AG09309 (cell line): ENCODE measurements around the gene KRI1.
"Not testable (repeated sequence)": the region's sequence is repeated elsewhere in the genome, so short reads cannot be mapped to it uniquely, and the experiment has no call there.

ENCODE experiments used
- DNase-seq: peaks from one replicate; pipeline ENCODE4 v3.0.0-alpha.2; 2010; ENCODE audit warnings: low read depth
- H3K4me3 ChIP-seq: 2 replicates; pipeline ENCODE4 v1.5.1; 2011; ENCODE audit warnings: mild to moderate bottlenecking, low read depth, low read length, moderate library complexity; ENCODE audit not compliant: control insufficient read depth
- TF ChIP-seq, protein P1 (sequence below): IDR thresholded peaks from 2 replicates; pipeline ENCODE4 v1.5.1; 2011; ENCODE audit warnings: mild to moderate bottlenecking, low read depth, low read length, inconsistent platforms; ENCODE audit not compliant: insufficient read depth, control insufficient read depth; ENCODE audit errors: missing control alignments

The KRI1 gene

DNA sequence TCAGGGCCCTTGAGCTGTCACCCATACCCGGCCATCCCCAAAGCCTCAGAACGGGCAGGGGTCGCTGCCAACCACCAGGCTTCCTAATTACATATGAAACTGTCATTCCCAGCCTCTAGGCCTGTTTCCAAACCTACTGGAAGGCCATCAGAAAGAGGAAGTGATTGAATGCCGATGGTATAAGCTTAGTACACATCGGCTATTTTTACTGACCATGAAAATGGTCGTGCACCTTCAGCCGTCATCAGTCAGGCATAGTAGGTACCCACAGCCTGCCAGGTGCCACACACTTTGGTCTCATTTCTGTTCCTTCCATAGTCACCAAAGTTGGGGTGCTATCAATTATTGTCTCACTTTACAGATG is 10.2 kb downstream of the KRI1 start:
- TF ChIP-seq, protein P1, sequence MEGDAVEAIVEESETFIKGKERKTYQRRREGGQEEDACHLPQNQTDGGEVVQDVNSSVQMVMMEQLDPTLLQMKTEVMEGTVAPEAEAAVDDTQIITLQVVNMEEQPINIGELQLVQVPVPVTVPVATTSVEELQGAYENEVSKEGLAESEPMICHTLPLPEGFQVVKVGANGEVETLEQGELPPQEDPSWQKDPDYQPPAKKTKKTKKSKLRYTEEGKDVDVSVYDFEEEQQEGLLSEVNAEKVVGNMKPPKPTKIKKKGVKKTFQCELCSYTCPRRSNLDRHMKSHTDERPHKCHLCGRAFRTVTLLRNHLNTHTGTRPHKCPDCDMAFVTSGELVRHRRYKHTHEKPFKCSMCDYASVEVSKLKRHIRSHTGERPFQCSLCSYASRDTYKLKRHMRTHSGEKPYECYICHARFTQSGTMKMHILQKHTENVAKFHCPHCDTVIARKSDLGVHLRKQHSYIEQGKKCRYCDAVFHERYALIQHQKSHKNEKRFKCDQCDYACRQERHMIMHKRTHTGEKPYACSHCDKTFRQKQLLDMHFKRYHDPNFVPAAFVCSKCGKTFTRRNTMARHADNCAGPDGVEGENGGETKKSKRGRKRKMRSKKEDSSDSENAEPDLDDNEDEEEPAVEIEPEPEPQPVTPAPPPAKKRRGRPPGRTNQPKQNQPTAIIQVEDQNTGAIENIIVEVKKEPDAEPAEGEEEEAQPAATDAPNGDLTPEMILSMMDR = no peak
- no peak overlapping the region for H3K4me3 ChIP-seq
- DNase-seq = no peak

DNA sequence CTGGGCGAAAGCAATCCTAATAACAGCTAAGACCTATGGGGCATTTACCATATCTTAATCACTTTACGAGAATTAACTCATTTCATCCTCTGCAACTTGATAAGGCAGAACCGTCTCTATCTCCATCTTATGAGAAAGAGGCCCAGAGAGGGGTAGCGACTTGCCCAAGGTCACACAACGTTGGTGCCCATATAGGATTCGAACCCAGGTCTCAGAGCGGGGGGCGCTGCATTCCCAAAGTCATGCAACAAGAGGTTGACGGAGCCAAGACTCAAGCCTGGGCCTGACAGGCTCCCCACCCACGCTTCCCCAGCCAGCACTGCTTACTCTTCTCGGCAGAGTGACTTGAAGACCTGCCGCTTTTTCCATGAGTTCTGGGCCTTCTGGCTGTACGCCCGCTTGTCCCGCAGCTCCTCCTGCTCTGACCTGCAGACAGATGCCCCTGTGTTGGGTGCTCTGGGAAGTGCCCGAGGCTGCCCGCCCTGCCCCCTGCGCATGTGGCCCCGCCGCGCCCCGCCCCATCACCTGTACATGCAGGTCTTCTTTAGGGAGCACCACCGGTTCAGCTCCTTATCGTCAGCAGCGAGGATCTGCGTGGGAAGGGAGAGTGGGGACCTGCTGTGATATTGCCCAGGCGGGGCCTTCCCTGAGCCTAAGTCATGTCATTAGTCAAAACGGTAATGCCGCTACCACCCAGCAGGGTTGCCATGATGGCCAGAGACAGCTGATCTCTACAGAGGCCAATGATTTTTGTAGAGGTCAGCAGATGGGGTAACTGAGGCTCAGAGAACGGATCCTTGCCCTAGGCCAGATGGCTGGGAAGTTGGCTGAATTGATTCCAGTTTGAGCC is 10.8 kb downstream of the KRI1 start:
- no peak overlapping the region for H3K4me3 ChIP-seq
- TF ChIP-seq, protein P1 = no peak
- no peak for DNase-seq

DNA sequence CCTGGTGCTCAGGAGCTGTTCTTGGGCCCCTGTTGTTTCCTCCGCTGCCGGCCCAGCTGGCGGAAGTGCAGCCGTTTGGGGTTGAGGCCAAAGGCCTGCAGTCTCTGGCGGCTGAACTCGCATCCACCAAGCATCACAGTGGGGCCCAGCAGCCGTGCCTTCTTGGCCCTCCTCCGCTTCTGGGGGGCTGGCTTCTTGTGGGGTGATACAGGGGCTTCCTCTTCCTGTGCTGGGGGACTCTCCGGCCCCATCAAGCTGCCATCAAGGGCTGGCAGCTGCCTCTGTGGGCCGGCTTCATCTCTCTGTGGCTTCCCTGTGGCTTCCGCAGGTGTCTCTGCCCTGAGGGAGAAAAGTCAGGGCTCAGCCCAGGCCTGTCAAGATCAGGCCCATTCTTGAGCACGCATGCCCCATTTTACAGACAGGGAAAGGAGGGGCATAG is 11.8 kb downstream of the KRI1 start:
- TF ChIP-seq, protein P1 = no peak
- H3K4me3 ChIP-seq = no peak overlapping the region
- DNase-seq = no peak

DNA sequence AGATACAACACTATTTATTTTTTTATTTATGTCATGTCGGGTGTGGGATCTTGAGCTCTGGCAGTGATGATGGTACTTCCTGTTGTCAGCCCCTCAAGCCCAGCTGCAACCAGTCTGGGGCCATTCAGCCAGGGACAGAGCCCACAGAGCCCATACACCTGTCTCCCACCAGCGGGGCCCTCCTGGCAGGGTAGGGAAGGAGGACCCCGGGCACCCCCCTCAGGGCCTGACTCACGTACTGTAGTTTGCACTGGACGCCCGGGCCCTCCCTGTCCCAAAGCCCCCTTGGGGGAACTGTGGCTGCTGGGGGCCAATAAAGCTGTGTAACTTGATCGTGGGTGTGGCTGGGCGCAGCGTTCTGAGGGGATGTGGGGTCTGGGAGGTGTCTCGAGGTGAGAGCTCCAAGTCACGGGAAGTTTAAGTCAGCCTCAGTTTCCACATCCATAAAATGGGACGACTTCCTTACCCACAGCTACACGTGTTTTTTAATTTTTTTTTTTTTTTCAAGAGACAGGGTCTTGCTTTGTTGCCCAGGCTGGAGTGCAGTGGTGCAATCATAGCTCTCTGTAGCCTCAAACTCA is 12.6 kb downstream of the KRI1 start:
- TF ChIP-seq, protein P1 = no peak
- no peak overlapping the region for H3K4me3 ChIP-seq
- DNase-seq = no peak

DNA sequence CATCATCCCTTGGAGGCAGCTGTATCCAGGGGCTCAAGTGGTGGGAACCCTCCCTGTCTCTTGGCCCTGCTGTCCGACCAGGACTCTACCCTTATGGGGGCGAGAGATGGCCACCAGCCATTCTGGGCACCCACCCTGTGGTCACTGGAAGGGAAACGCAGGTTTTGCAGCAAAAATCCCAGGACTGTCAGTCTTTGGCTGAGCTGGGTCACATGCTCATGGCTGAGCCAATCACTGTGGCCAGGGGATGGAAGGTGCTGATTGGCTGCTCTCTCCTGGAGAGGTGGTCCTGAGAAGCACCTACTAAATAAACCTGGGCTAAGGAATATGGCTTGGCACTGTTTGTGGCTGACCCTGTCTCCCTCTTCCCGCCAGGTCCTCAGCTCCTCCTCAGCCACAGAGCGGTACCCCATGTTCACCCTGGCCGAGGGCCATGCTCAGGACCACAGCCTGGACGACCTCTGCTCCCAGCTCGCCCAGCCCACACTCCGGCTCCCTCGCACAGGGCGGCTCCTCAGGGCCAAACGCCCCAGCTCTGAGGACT is 13.2 kb downstream of the KRI1 start:
- H3K4me3 ChIP-seq = no peak overlapping the region
- TF ChIP-seq, protein P1 = no peak
- DNase-seq = no peak

DNA sequence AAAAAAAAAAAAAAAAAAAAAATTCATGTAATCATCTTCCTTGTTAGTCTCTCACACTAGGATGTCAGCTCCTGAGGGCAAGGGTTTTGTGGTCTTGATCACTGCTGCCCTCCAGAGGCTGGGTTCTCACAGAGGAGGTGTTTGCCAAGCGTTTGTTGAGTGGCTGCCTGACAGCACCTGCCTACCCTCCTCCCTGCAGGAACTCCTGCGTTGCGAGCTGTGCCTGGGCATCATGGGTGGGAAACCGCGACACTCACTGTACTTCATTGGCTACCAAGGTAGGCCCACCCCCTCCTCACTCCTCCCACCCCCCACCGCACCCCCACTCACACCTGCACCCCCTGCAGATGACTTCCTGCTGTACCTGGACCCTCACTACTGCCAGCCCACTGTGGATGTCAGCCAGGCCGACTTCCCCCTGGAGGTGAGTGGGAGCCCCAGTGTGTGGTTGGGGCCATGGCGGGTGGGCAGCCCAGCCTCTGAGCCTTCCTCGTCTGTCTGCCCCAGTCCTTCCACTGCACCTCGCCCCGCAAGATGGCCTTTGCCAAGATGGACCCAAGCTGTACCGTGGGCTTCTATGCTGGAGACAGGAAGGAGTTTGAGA is 14.0 kb downstream of the KRI1 start:
- no peak for DNase-seq
- no peak overlapping the region for H3K4me3 ChIP-seq
- TF ChIP-seq, protein P1 = peak; percentile 30

DNA sequence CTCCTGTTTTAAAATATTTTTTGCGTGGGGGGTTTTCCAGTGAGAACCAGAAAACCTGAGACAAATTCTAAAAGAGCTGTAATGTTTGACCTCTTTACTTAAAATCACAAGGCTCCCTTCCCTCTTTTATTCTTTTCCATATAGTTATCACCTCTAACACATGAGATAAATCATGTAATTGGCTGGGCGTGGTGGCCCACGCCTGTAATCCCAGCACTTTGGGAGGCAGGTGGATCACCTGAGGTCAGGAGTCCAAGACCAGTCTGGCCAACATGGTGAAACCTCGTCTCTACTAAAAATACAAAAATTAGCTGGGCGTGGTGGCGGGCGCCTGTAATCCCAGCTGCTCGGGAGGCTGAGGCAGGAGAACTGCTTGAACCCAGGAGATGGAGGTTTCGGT is 14.8 kb downstream of the KRI1 start:
- not testable (repeated sequence) for H3K4me3 ChIP-seq, DNase-seq
